Measurements from ENCODE around the gene LRMDA. TPM values are rescaled to one million over a fixed set of nuclear protein-coding genes. Genes with fewer than 3 reads are reported as not detected.

The LRMDA gene
- total RNA-seq, 4 donors from 2014 or later: 9.8 to 18.6 (median 15.8) TPM

DNA sequence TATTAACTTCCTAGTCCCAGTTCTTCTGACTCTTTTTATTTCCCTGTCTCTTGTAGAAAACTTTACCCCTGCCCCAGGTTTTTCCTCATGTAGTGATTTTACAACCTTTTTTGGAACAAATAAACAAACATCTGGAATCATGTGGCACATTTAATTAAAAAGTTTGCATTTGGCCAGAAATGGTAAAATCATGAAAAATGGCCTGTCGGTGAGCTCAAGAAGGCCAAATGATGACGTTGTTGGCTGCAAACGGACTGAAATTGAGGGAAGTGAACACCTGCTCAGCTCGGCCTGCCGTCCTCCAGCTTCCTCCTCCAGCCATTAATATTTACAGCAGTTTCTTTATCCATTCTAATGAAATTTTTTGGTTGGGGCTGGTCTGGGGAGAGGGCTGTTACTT is 902.8 kb downstream of the LRMDA start:
- TF ChIP-seq, protein P1, sequence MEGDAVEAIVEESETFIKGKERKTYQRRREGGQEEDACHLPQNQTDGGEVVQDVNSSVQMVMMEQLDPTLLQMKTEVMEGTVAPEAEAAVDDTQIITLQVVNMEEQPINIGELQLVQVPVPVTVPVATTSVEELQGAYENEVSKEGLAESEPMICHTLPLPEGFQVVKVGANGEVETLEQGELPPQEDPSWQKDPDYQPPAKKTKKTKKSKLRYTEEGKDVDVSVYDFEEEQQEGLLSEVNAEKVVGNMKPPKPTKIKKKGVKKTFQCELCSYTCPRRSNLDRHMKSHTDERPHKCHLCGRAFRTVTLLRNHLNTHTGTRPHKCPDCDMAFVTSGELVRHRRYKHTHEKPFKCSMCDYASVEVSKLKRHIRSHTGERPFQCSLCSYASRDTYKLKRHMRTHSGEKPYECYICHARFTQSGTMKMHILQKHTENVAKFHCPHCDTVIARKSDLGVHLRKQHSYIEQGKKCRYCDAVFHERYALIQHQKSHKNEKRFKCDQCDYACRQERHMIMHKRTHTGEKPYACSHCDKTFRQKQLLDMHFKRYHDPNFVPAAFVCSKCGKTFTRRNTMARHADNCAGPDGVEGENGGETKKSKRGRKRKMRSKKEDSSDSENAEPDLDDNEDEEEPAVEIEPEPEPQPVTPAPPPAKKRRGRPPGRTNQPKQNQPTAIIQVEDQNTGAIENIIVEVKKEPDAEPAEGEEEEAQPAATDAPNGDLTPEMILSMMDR (IDR thresholded peaks at IDR 0.05): no peak
- no peak for TF ChIP-seq EP300 (IDR thresholded peaks at IDR 0.05)
- TF ChIP-seq POLR2A (IDR thresholded peaks at IDR 0.05): no peak
- no peaks in the 10 kb centered on the region for H3K36me3 ChIP-seq
- H3K4me1 ChIP-seq: peaks cover 0 to 22% (median 0%) of the 10 kb centered on the region in 4 donors
- no peak overlapping the region for H3K27ac ChIP-seq
- no peak overlapping the region for H3K4me3 ChIP-seq
- WGBS, 2 donors: 82 to 83% methylated on average over 5 of the region's 5 CpGs
- no peak for DNase-seq (ENCODE audit: low spot score in 2 of 2)
- no peaks in the 10 kb centered on the region for H3K9me3 ChIP-seq
- H3K27me3 ChIP-seq: no peaks in the 10 kb centered on the region

DNA sequence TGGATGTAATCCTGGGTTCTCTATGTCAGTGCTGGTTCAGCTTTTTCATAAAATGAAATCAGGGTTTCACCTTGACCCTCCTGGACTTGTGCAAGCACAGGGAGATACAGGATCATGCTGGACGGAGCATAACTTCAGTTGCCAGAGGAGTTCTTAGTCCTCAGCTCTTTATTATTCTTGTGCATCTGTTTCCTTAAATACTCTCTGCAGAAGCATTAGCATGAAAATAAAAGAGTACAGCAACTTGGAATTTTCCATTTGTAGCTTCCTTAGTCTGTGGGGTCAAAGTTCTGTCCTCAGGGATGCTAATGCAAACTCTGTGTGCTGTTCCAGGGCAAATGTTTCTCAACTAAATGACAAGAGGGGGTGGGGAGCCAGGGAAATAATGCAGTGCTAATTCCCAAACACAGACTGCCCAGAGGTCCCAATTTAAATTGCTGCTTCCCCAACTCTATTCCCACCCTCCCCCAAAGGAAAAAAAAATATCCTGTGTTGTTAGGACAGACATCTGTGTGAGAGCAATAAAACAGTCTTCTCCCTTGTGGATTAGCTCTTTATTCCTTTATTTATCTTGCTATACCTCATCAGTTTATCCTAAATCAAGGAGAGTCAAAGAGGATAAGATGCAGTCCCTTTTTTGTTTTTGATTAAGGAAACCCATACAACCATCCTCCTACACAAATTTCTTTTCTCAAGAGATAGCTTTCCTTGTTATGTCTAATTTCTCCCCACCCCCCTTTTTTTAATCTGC is 905.0 kb downstream of the LRMDA start:
- TF ChIP-seq POLR2A (IDR thresholded peaks at IDR 0.05) (no peak), EP300 (IDR thresholded peaks at IDR 0.05) (no peak)
- TF ChIP-seq, protein P1 (IDR thresholded peaks at IDR 0.05): no peak
- Histone ChIP-seq H3K9me3 (no peaks in the 10 kb centered on the region), H3K27ac (no peak overlapping the region), H3K36me3 (no peaks in the 10 kb centered on the region), H3K4me1 (peaks cover 0 to 22% (median 0%) of the 10 kb centered on the region in 4 donors), H3K4me3 (no peak overlapping the region), H3K27me3 (no peaks in the 10 kb centered on the region)
- no peak for DNase-seq (ENCODE audit: low spot score in 2 of 2)
- 54 to 56% methylated on average over 1 of the region's 1 CpG for WGBS, 2 donors

DNA sequence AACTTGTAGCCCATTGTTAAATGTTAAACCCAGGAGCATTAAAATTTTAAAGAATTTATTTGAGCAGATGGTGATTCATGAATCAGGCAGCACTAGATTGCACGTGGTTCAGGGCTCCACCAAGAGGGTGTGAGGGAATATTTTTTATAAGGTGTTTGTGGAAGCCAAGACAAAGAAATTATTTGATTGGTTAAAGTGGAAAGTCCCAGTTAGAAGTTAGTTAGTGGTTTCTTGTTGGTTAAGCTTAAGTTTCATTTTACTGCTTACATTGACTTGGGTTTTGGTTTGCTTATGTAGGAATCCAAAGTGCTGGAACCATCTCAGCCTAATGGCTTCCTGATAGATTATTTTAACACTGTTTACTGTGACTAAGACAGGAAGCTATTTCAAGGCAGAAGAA is 906.2 kb downstream of the LRMDA start:
- no peaks in the 10 kb centered on the region for H3K27me3 ChIP-seq
- TF ChIP-seq EP300 (IDR thresholded peaks at IDR 0.05): no peak
- no peak for TF ChIP-seq POLR2A (IDR thresholded peaks at IDR 0.05)
- TF ChIP-seq, protein P1 (IDR thresholded peaks at IDR 0.05): no peak
- H3K4me1 ChIP-seq: peaks cover 0 to 22% (median 0%) of the 10 kb centered on the region in 4 donors
- H3K27ac ChIP-seq: no peak overlapping the region
- WGBS, 2 donors: 57 to 67% methylated on average over 1 of the region's 1 CpG
- no peak overlapping the region for H3K4me3 ChIP-seq
- H3K36me3 ChIP-seq: no peaks in the 10 kb centered on the region
- H3K9me3 ChIP-seq: peaks cover 0 to under 1% (median 0%) of the 10 kb centered on the region in 4 donors
- no peak for DNase-seq (ENCODE audit: low spot score in 2 of 2)

GRCh38 chr10:76338187-76338586 is 906.8 kb downstream of the LRMDA start:
- Histone ChIP-seq H3K27ac (no peak overlapping the region), H3K4me3 (no peak overlapping the region), H3K27me3 (no peaks in the 10 kb centered on the region), H3K4me1 (peaks cover 0 to 22% (median 0%) of the 10 kb centered on the region in 4 donors), H3K9me3 (peaks cover 0 to 6% (median 2%) of the 10 kb centered on the region in 4 donors), H3K36me3 (no peaks in the 10 kb centered on the region)
- no peak for TF ChIP-seq POLR2A (IDR thresholded peaks at IDR 0.05)
- no peak for TF ChIP-seq EP300 (IDR thresholded peaks at IDR 0.05)
- TF ChIP-seq, protein P1 (IDR thresholded peaks at IDR 0.05): no peak
- 89 to 97% methylated on average over 2 of the region's 2 CpGs for WGBS, 2 donors
- DNase-seq (ENCODE audit: low spot score in 2 of 2): no peak

DNA sequence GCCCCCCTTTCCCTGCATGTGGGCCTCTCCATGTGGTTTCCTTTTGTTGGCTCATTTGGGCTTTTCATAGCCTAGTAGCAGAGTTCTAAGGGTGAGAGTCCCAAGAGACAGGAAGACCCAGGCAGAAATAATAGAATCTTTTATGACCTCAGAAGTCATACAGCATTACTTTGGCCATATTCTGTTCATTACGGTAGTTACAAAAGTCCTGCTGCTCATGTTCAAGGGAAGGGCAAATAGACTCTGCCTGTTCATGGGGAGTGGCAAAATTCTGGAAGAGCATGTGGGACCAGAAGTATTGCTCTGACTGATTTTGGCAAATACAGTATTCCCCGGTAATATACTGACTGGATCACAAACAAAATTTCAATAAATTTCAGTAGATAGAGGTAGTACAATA is 910.3 kb downstream of the LRMDA start:
- no peaks in the 10 kb centered on the region for H3K36me3 ChIP-seq
- H3K4me3 ChIP-seq: no peak overlapping the region
- WGBS, 2 donors: 63 to 69% methylated on average over 2 of the region's 2 CpGs
- peaks cover 0 to 17% (median 4%) of the 10 kb centered on the region in 4 donors for H3K9me3 ChIP-seq
- no peaks in the 10 kb centered on the region for H3K27me3 ChIP-seq
- no peak overlapping the region for H3K27ac ChIP-seq
- TF ChIP-seq EP300 (IDR thresholded peaks at IDR 0.05) (no peak), POLR2A (IDR thresholded peaks at IDR 0.05) (no peak)
- TF ChIP-seq, protein P1 (IDR thresholded peaks at IDR 0.05): no peak
- no peak for DNase-seq (ENCODE audit: low spot score in 2 of 2)
- peaks cover 0 to 10% (median 0%) of the 10 kb centered on the region in 4 donors for H3K4me1 ChIP-seq

All from tibial nerve (tissue), 4 donors.